Inflammatory macrophage (primary cell): Measurements from ENCODE around the gene ATP5MC3.

Experiments used
- DNase-seq, 2 donors: peaks; one replicate each; pipeline ENCODE4 v3.0.0-alpha.2; 2020 to 2022

Gene ATP5MC3

DNA sequence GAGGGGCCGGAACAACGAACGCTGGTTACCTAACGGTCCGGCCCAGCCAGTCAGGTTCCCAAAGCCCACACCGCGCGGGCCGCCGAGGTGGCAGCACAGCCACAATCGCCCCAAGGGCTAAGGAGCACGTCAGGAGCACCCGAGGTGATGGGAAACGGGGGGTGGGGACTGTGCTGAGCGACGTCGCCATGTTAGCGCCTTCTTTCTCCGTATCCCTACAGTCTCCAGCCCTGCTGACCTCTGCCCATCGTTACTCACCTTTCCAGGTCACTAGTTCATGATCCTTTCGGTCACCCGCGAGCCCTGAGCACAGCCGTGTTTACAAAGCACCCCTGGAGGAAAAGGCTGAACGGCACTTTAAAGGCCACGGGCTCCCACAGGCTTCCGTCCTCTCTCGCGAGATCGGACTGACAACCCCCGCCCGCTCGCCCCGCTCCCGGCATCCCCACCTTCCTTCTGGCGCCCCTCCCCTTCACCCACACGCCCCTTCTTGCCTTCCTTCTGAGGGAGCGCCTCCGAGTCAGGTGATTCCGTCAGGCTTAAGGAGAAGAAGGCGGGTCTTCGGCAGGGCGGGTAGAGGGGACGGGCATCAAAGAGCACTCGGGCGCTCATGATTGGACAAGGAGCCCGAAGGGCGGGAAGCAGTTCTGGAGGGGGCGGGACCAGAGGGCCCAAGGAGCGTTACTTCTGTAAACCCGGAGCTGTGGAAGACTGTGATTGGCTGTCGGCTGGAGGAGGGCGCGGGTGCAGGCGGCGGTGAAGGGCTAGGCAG lies 13.5 kb downstream of the ATP5MC3 start, which contains the start of gene ATF2:
TSS of gene ATF2 (minus strand) at position 412 of the 772 bp plus-strand sequence. CDS start 31,760 bp downstream, outside the sequence.
- DNase-seq, result peak; percentile 99 to 100

DNA sequence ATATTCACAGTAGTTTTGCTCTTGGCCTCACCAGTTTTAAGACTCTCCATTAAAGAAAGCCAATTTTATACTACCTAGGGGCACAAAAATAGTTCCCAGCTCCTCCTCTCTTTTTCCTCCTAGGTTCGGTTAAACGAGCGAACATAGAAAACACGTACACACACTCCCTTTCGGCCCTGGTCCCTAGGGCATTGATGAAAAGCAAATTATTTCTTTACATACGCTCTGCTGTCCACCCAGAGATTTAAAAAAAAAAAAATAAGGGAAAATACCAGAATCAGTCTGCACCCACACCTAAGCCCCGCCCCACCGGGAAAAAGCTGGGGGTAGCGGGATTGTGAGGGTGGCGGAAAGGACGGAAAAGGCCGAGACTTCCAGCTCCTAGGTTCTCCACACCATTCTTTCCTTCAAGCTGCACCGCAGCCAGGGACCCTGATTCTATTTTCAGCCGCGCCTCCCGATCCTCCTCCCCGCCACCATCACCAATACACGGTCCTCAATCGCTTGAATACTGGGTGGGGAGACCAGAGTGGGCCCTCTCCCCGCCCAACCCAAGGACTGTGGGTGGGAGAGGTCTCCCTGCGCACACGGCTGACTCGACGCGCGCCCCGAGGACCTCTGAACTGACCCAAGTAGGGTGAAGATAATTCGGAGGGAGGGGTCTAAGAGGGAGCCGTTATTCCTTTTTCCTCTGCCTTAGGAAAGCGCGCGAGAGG lies 14.3 kb downstream of the ATP5MC3 start:
- peak in 1 of 2 donors; percentile 29 for DNase-seq

DNA sequence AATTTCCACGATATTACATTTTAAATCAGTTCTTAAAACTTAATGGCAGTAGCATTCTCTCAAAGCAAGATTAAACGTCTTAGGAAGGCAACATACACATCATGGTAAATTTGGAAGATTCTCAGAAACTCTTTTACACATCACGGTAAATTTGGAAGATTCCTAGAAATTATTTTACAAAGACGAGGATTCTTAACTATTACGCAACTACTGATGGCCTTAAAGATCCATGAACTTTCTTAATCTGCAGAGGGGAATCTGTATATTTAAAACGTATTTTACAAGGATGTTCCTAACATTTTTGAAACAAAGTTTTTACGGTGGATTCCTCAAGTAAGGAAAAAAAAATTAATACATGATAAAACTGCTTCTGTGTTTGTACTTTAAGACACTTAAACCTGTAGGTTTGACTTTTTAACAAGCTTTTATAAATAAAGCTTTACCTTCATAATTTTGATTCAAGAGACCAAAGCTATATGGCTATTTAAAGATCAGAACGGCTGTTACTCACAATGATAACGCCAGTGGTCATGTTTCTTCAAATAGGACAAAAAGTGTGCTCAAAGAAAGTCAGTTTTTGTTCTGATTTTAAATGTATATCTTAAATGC lies 15.2 kb downstream of the ATP5MC3 start:
- no peak for DNase-seq

DNA sequence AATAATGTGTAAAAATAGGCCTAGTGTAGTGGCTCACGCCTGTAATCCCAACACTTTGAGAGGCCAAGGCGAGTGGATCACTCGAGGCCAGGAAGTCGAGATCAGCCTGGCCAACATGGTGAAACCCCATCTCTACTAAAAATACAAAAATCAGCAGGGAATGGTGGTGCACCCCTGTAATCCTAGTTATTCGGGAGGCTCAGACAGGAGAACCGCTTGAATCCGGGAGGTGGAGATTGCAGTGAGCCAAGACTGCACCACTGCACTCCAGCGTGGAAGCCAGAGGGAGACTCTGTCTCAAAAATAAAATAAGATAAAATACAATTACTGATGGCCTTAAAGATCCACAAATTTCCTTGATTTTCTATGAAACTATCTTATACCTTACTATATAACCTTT lies 17.3 kb downstream of the ATP5MC3 start:
- DNase-seq, result no peak

DNA sequence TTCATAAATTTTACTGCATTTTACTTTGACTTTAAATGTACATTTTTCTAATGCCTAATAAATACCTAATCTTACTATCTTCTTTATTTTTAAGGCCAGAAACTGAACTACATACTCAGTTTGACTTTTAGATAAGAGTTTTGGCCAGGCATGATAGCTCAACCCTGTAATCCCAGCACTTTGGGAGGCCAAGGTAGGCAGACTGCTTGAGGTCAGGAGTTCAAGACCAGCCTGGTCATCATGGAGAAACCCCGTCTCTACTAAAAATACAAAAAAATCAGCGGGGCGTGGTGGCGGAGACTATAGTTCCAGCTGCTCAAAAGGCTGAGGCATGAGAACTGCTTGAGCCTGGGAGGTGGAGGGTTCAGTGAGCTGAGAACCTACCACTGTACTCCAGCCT lies 22.6 kb downstream of the ATP5MC3 start:
- no peak for DNase-seq

DNA sequence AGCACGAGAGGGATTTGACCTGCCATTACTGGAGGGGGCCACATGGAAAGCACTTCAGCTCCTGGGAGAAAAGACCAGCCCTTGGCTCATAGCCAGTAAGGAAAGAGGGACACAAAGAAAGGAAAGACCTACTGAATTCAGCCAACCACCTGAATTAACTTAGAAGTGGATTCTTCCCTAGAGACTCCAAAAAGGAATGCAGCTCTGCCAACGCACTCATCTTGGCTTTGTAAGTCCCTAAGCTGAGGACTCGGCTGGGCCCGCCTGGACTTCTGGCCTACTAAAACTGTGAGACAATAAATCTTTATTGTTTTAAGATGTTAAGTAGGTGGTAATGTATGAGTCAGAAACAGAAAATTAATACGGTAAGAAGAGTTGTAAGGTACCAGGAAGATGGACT lies 25.0 kb downstream of the ATP5MC3 start:
- no peak for DNase-seq

DNA sequence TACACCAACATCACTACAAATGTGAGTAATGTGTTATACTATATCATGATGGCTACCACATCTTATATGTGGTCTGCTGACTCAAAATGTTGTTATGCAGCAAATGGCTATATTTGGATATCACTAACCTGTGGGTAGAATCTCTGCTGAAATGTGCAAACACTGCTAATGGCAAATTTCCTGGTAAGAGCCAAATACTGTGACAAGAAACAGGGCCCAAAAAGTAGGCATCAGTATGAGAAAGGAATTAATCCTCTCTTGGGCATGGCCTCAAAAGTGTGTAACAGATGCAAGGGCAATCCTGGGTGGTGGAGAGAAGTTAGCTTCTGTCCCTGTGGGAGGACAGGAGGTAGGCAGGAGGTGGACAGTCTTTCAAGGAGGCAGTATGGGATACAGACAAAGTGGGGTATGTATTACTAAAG lies 26.8 kb downstream of the ATP5MC3 start:
- DNase-seq, result no peak

DNA sequence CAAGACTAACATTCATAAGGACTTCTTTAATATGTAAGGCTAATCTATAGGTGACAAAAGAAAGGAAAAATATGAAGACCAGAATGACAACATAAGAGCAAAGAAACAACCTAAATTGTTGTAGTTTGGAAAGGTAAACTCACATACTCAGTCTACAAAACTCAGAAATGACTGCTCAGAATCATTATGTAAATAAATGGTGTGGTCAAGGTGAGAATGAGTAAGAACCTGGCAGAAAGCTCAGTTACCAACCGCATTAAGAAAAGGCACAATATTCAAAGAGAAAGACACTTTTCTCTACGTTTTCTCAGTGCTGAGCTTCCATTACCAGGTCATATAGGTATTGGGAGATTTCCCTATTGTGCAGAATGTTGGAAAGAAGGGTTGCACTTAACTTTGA lies 29.3 kb downstream of the ATP5MC3 start:
- no peak for DNase-seq

DNA sequence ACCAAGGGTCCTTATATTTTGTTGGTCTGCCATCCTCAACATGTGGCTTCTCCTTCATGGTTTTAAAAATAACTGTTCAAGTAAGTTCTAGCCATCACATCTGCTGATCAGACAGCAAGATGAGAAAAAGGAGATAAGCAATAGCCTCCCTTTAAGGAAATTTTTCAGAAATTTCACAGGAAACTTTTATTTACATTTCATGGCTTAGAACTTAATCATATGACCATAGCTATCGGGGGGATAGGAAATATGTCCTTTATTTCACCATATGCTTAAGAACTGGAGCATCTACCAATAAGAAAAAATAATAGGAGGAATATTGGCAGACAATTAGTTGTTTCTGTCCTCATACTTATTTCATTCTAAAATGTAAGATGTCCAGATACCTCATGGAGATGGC lies 29.7 kb downstream of the ATP5MC3 start:
- no peak for DNase-seq

DNA sequence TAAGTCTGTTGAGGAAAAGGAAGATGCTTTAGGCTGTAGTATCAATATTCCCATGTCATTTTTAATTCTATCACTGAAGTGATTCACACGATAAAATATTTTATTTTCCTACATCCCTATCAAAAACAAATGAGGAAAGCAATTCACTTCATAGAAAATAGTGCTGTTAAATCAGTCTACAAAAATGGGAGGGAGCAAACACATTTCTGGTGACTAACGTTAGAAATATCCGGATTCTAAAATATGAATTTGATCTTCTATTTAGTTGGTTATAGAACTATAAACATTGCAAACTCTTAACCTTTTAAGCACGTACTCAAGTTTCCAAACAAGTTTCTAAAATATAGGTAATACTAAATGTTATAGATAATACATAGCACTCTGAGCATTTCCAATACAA lies 34.3 kb downstream of the ATP5MC3 start:
- no peak for DNase-seq

DNA sequence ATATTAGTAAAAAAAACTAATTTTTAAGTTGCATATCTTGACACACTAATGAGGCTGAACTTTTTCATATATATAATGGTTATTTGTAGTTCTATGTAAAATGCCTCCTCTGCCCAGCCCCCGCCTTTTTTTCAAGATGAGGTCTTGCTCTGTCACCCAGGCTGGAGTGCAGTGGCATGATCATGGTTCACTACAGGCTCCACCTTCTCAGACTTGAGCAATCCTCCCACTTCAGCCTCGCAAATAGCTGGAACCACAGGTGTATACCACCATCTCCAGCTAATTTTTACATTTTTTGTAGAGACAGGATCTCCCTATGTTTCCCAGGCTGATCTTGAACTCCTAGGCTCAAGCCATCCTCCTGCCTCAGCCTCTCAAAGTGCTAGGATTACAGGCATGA lies 37.8 kb downstream of the ATP5MC3 start:
- peak in 1 of 2 donors; percentile 4 for DNase-seq

DNA sequence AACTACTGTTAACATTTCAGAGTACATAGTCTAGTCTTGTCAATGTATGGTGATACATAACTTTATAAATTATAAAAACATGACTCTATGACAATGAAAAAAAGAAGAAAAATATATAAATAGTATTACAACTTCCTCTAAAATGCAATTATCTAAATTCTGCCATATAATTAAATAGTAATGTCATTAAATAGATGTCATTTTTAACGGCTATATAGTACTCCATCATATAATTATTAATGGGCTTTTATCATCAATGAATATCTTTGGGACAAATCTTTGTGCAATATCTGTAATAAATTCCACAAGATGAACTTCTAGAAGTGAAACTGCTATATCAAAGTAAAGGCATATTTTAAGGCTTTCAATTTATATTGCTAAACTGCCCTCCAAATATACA lies 38.3 kb downstream of the ATP5MC3 start:
- DNase-seq, result no peak

DNA sequence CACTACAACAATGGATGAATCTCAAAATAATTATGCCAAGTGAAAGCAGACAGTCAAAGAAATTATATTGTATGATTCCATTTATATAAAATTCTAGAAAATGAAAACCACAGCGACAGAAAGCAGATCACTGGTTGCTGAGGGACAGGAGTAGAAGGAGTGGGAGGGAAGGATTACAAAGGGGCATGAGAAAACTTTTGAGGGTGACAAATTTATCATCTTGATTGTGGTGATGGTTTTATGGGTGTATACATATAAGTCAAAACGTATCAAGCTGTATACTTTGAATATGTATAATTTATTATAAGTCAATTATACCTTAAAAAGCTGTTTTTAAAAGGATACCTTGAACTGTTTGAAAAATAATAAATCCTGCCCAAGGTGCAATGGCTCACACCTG lies 41.2 kb downstream of the ATP5MC3 start:
- no peak for DNase-seq

DNA sequence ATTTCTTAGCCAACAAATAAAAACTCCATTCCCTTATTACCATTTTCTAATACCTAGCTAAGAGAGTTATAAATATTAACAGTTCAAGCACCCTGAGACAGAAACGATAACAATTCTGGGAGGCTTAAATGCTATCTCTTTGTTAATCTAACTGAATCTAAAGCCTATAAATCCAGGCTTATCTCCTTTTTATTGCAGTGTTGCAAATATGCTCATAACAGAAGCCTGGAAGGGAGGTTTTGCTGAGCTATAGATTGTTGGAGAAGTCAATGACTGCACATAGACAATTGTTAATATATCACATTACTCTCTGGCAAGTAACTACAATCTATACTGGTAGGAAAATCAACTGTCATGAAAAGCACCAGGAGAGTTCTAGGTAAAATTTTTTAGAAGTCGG lies 43.7 kb downstream of the ATP5MC3 start:
- no peak for DNase-seq

DNA sequence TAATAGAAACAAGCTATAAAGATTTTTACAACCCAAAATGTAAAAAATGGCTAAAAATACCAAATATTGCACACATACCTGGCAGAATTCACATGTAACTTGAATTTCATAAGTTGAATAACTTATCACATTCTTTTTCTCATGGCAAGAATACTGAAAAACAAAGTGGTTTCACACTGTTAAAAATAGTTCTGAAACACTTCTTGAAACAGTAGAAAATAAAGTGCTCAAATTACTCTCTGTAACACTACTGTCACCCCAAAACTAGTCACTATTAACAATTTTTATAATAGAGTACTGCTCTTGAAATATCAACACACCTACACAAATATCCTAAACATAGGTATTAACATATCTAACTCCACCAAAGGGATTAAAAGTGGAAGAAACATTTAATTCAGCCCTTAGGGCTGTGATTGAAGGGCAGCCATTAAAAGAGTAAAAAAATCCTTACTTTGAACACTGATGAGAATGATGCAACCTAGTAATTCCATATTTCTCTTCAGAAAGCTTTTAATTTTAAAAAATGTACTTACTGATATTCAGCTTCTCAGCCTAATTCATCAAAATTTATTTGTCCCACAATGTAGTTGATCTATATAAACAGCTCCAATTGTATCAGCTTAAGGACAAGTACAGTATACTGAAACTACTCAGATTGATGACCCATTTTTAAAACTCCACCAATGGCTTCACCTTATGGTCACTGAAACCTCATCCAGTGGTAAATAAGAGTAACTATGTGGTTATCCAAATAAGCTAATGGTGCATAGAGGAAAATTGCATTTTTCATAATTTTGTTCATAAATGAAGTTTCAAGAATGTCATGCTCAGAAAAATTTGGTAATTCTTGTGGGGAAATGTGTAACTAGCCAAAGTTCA lies 44.9 kb downstream of the ATP5MC3 start:
- no peak for DNase-seq

DNA sequence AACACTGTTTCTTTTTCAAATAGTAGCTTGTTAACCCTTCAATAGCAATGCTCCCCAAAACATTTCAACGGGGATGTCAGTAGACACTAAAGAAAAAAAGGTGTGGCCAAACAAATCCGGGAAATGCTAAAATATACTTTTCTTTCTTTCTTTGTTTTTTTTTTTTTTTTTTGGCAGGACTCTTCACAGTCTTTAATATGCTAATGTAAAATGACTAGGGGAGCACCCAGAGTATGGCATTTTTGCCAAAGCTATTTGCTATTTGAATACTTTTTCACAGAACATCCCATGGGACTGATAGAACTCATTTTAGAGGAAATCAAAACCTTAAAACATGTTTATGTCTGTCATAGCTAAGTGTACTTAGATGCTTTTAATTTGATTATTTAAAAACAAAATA lies 45.6 kb downstream of the ATP5MC3 start:
- DNase-seq, result no peak

DNA sequence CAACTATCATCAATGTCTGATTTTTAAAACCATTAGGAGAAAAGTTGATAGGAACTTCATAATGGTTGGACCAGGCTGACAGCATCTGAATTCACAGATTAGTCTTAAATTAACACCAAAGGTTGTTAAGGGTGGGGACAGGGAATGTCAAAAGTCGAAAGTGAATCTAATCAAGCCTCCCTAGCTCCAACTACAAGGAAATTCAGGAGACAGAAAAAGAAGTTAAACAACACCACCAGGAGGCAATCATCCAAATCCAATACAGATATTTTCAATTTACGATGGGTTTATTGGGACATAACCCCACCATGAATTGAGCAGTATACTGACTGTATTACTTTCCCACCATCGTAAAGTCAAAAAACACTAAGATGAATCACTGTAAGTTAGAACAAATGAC lies 46.3 kb downstream of the ATP5MC3 start:
- DNase-seq, result no peak

DNA sequence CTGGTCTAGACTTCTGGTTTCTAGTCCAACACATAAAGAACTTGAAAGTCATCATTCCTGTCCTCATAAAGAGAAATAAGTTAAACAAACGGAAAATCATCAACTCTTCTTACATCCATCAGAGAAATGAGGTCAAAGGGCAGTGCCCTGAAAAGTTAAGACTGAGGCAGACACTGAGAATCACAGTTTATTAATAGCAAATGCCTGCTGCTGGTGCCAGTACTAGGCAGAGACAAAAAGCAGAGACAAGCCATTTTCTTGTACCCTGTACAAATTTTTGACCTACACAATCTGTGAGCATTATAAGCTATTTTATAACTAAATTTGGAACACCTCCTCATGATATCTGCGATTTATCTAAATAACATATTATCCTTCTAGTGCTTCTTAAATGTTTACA lies 50.3 kb downstream of the ATP5MC3 start:
- DNase-seq, result no peak

DNA sequence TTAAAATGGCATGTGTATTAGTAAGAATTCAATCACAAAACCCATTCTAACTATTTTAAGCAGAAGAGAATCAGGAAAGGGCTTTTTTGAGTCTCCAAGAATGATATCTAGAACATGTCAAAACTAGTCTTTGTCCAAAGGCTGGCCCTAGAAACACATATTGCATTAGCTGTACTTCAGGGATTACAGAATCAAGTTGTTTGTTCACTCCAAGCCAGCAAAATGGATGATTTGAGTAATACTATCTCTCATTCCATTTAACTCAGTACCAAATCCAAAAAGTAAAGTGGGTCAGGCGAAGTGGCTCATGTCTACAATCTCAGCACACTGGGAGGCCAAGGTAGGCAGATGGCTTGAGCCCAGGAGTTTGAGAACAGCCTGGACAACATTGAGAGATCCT lies 54.8 kb downstream of the ATP5MC3 start:
- no peak for DNase-seq
